Dermis microvascular lymphatic vessel endothelial cell (primary cell): ENCODE results near the gene LPCAT2. TPM values are rescaled to one million over a fixed set of nuclear protein-coding genes. Genes with fewer than 3 reads are reported as not detected.

Experiments
- DNase-seq, 2 donors: peaks; one replicate each; pipeline versions ENCODE4 v3.0.0 to v3.0.0-alpha.2; 2010; ENCODE audit warnings: low read depth in 2 of 2
- total RNA-seq: library from RNA; depleted of rRNA; stranded (reverse); fragments of >200 nt; gene quantifications from 2 replicates; pipeline ENCODE4 v1.2.1, GENCODE V29; 2014

The LPCAT2 gene
- total RNA-seq, result 4.0 and 5.9 TPM in 2 replicates

DNA sequence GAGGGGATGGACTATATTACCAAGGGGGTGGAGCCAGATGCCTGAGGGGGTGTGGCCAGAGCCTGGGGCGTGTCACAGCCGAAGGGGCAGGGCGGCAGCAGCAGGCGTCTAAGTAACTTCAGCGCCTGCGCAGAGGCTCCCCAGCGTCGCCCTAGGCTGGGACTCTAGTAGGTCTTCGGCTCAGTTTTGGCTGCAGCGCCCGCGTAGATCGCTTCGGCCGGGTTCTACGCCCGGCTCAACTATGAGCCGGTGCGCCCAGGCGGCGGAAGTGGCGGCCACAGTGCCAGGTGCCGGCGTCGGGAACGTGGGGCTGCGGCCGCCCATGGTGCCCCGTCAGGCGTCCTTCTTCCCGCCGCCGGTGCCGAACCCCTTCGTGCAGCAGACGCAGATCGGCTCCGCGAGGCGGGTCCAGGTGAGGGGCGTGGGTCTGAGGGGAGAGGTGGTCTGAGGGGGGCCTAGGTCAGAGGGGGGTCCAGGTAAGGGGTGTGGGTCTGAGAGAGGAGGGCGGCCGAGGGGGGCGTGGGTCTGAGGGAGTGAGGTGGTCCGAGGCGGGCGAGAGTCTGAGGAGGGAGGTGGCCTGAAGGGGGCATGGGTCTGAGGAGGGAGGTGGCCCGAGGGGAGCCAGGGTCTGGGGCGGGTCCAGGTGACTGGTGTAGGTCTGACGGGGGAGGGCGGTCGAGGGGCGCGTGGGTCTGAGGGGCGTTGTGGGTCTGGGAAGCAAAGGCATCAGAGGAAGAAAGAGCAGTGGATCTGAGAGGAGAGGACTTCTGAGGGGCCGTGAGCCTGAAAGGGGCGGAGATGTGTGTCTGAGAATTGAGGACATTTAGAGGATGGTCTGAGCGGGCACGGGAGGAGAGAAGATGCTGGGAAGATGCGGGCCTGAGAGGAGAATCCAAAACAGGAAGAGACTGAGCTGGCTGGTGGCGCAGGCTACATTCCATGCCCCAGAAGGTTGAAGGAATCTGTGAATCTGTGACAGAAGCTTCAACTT is at the start of gene LPCAT2:
TSS of gene LPCAT2 (plus strand) at position 132 of the 991 bp plus-strand sequence. CDS start at position 242, 110 bp downstream.
- peak; percentile 48 to 87 for DNase-seq

DNA sequence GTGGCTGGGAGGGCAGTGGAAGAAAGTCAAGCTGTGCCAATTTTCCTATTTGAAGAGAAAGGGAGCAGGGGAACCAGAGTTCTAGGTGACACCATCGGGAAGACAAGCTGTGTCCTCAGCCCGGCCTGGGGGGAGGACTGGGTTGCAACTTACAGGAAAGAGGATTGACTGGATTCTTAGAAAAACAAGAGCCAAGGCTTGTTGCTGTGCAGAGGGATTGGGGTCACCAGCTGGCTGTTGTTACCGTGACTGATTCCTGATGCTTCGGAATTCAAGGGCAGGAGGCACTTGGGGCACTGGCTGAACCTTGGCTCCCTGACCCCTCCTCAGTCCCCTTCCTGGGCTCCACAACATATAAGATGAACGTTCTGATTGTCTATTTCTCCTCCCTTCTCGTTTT is 46.6 kb upstream of the LPCAT2 start:
- no peak for DNase-seq

GRCh38 chr16:55464375-55464774 is 44.5 kb upstream of the LPCAT2 start:
- no peak for DNase-seq

DNA sequence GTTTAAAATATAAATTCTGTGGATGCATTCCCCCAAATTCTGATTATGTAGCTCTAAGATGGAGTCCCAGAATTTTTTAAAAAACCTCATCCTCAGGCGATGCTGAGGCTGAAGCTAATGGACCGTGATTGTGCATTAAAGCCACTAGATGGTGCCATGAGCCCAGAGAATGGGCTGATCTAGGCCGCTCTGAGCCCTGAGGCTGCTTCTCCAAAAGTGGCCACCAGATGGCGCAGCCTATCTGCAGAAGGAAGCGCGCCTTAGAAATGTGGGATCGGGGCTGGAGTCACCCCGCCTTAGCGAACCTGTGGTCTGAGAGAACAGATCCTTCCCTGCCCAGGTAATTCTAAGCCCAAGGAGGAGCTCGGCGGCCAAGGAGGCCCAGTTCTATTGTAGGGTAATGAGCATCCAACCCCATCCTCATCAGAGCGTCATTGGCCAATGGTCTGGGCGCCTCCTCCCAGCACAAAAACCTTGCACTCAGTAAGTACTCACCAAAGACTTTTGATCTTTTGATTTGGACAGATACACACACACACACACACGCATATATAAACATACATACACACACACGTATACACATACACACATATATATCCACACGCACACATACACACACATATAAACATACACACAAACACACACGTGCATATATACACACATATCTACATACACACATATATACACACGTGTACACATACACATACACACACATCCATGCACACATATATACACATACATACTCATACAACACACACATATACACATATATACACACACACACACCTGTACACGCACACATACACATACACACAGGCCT is 43.6 kb upstream of the LPCAT2 start:
- peak; percentile 62 to 83 for DNase-seq

GRCh38 chr16:55466209-55466608 is 42.7 kb upstream of the LPCAT2 start:
- DNase-seq, result no peak

DNA sequence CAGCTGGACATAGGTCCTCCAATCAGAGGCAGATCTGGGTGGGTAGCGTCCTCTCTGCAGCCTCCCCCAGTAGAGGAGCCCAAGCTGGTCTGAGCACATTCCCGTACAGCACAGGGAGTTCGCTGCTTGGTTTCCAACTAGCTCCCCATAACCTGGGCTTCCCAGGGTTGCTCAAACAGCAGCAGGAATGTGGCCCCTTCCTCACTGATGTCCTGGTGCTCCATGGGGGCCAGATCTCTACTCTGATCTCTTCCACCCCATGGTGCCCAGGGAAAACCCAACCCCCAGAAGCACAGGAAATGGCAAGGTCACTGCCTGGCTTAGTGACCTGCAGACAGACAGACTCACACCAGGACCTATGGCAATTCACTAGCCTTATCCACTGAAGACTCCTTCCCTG is 41.0 kb upstream of the LPCAT2 start:
- DNase-seq, result no peak

- DNase-seq, result no peak
Observed at GRCh38 chr16:55468352-55468990, 40.4 kb upstream of the LPCAT2 start.

GRCh38 chr16:55469821-55470532 is 38.9 kb upstream of the LPCAT2 start:
- DNase-seq, result no peak

- DNase-seq, result no peak
Observed at GRCh38 chr16:55470533-55471371, 38.1 kb upstream of the LPCAT2 start.

DNA sequence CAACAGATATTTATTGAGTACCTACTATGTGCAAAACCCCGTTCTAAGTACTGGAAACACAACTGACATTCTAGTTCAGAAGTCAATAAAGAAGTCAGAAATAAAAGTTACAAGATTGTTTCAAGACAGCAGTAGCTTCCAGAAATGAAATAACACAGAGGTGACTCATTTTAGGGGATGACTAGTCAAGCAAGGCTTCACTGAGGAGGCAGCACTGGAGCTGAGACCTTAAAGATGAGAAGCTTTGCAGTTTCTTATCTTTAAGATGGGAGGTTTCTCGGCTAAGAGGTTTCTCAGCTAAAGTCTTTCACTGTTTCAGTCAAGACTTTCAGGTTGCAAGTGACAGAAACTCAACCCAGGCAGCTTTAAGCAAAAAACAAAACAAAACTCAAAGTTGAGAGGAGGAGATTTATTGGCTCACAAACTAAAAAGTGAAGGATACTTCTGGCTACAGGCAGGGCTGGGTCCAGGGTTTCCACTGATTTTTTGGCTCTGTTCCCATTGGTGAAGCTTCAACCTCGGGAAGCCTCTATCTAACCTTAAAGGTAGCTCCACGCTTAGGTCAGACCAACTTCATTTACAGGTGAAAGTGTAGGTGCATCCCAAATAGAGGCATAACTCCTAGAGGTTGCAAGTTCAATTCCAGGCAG is 37.3 kb upstream of the LPCAT2 start:
- DNase-seq, result peak in 1 of 2 donors; percentile 38

DNA sequence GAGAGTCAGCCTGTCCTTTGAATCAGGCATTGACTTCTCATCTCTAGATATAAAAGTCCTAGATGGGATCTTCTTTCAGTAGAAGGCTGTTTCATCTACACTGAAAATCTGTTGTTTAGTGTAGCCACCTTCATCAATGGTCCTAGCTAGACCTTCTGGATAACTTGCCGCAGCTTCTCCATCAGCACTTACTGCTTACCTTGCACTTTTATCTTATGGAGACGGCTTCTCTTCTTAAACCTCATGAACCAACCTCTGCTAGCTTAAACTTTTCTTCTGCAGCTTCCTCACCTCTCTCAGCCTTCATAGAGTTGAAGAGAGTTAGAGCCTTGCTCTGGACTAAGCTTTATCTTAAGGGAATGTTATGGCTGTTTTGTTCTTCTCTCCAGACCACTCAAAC is 35.3 kb upstream of the LPCAT2 start:
- DNase-seq, result no peak

GRCh38 chr16:55474821-55475220 is 34.1 kb upstream of the LPCAT2 start:
- DNase-seq, result no peak

DNA sequence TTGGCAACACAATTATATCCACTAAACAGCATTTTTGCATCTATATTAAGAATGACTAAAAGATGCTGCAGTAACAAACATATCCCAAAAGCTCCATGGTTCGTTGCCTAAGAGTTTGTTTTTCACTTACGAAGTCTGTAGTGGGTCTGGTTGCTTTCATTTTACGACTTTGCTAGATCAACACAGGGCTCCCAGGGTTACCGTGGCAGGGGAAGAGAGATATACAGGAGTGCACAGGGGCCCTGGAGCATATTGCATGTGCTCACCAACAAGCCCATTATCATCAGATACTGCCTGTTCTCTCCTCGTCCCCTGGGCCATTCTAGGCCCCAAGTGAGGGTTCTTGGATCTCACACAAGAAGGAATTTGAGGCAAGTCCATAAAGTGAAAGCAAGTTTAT is 33.0 kb upstream of the LPCAT2 start:
- DNase-seq, result no peak

- DNase-seq, result no peak
Observed at GRCh38 chr16:55476625-55477533, 32.0 kb upstream of the LPCAT2 start.

DNA sequence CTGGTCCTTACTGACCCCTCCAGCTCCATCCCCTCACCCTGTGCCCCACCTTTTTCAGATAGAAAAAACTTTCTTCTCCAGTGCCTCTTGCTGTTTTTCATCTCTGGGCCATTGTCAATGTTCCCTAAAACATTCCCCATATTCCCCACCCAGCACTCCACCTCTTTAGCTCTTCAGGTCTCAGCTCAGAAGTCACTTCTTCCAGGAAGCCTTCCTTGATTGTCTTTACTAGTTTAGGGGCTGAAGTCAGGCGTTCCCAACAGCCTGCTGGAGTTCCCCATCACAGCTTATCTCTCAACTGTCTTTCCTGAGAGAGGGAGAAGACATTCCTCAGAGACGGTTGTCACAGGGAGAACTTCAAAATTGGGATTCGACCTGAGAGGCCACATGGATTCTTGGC is 31.1 kb upstream of the LPCAT2 start:
- DNase-seq, result no peak

DNA sequence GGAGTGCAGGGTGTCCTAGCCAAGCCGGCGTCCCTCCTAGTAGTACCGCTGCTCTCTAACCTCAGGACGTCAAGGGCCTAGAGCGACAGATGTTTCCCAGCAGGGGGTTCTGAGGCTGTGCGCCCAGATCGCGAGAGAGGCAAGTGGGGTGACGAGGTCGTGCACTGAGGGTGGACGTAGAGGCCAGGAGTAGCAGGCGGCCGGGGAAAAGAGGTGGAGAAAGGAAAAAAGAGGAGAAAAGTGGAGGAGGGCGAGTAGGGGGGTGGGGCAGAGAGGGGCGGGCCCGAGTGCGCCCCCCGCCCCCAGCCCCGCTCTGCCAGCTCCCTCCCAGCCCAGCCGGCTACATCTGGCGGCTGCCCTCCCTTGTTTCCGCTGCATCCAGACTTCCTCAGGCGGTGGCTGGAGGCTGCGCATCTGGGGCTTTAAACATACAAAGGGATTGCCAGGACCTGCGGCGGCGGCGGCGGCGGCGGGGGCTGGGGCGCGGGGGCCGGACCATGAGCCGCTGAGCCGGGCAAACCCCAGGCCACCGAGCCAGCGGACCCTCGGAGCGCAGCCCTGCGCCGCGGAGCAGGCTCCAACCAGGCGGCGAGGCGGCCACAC is 29.9 kb upstream of the LPCAT2 start, which contains the start of gene MMP2:
TSS of gene MMP2 (plus strand) at position 372 of the 603 bp plus-strand sequence. CDS start 282 bp downstream, outside the sequence.
- peak in 1 of 2 donors; percentile 64 for DNase-seq

- DNase-seq, result peak in 1 of 2 donors; percentile 29
Observed at GRCh38 chr16:55479430-55480140, 29.3 kb upstream of the LPCAT2 start.
